Keratinocyte (primary cell): ENCODE data around the gene LRRC4C.

Experiments used
- EZH2 ChIP-seq: IDR thresholded peaks from one replicate; pipeline ENCODE4 v1.6.1; 2012; ENCODE audit warnings: inconsistent platforms, mild to moderate bottlenecking, low read length, moderate library complexity
- TF ChIP-seq, protein P1 (sequence below), 3 experiments: IDR thresholded peaks in 1 of 3; conservative IDR thresholded peaks in 1 of 3; optimal IDR thresholded peaks in 1 of 3; 2 replicates in 2 of 3; 3 replicates in 1 of 3; pipeline versions ENCODE3 to v1.5.1; 2011; ENCODE audit warnings: low read length in 3 of 3, mild to moderate bottlenecking in 3 of 3, moderate library complexity in 2 of 3, control low read depth in 1 of 3, inconsistent platforms in 1 of 3; ENCODE audit not compliant: insufficient read depth in 2 of 3; ENCODE audit errors: extremely low read depth in 1 of 3

DNA sequence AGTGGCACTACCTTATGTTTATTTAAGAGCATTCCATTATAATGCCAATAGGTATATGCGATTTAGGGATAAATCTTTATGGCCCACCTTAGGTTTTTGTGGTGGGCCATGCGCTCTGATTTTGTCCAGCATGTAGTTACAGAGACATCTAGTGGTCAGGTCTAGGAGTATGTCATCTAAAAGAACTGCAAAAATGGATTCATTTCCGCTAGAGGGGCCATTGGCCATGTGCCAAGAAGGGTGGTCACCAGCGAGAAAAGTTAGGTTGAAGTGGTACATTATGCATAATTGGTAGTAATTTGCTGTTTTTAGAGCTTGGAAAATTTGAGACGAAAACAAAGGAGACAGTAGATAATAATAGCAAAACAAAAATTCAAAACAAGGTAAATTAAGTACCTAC lies 27.7 kb downstream of the LRRC4C start:
- no peak for TF ChIP-seq EZH2
- TF ChIP-seq, protein P1, sequence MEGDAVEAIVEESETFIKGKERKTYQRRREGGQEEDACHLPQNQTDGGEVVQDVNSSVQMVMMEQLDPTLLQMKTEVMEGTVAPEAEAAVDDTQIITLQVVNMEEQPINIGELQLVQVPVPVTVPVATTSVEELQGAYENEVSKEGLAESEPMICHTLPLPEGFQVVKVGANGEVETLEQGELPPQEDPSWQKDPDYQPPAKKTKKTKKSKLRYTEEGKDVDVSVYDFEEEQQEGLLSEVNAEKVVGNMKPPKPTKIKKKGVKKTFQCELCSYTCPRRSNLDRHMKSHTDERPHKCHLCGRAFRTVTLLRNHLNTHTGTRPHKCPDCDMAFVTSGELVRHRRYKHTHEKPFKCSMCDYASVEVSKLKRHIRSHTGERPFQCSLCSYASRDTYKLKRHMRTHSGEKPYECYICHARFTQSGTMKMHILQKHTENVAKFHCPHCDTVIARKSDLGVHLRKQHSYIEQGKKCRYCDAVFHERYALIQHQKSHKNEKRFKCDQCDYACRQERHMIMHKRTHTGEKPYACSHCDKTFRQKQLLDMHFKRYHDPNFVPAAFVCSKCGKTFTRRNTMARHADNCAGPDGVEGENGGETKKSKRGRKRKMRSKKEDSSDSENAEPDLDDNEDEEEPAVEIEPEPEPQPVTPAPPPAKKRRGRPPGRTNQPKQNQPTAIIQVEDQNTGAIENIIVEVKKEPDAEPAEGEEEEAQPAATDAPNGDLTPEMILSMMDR (optimal IDR thresholded peaks at IDR 0.05 in 1 of 3, IDR thresholded peaks at IDR 0.05 in 1 of 3, conservative IDR thresholded peaks at IDR 0.05 in 1 of 3; ENCODE audit: extremely low read depth in 1 of 3, insufficient read depth in 2 of 3, low read length in 3 of 3), result peak in 2 of 3 experiments; percentile 11 to 16
